CD4-positive, alpha-beta T cell treated with Interleukin-4 for 1 hour (primary cell): Measurements from ENCODE around the gene AURKAIP1.
A peak's percentile ranks its signal among the peaks of the same experiment; 100 is the strongest.
"Not testable (repeated sequence)": the region's sequence is repeated elsewhere in the genome, so short reads cannot be mapped to it uniquely, and the experiment has no call there.

Experiments
- DNase-seq, 2 donors: peaks; one replicate each; pipeline ENCODE4 v3.0.0-alpha.2; 2020 to 2022

The AURKAIP1 gene

GRCh38 chr1:1406101-1406820 is 31.3 kb upstream of the AURKAIP1 start:
- no peak for DNase-seq

DNA sequence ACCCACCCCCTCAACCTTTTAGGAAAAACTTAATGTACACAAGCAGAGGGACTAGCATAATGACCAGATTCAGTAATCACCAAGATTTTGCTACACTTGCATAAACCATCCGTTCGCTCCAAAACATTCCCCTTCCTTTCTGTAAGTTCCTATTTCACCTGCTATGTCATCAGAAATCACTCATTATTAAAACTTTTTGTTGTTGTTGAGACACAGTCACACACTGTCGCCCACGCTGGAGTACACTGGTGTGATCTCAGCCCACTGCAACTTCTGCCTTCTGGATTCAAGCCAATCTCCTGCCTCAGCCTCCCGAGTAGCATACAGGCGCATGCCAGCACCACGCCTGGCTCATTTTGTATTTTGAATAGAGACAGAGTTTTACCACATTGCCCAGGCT is 28.6 kb upstream of the AURKAIP1 start:
- no peak for DNase-seq

DNA sequence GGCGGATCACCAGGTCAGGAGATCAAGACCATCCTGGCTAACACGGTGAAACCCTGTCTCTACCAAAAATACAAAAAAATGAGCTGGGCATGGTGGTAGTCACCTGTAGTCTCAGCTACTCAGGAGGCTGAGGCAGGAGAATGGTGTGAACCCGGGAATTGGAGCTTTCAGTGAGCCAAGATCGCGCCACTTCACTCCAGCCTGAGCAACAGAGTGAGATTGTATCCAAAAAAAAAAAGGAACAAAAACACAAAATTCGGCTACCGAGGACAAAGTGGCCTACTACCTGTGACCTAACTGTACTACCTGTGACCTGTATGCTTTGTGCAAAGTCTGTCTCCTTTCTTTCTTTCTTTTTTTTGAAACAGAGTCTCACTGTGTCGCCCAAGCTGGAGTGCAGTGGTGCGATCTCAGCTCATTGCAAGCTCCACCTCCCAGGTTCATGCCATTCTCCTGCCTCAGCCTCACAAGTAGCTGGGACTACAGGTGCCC is 27.9 kb upstream of the AURKAIP1 start:
- not testable (repeated sequence) for DNase-seq

DNA sequence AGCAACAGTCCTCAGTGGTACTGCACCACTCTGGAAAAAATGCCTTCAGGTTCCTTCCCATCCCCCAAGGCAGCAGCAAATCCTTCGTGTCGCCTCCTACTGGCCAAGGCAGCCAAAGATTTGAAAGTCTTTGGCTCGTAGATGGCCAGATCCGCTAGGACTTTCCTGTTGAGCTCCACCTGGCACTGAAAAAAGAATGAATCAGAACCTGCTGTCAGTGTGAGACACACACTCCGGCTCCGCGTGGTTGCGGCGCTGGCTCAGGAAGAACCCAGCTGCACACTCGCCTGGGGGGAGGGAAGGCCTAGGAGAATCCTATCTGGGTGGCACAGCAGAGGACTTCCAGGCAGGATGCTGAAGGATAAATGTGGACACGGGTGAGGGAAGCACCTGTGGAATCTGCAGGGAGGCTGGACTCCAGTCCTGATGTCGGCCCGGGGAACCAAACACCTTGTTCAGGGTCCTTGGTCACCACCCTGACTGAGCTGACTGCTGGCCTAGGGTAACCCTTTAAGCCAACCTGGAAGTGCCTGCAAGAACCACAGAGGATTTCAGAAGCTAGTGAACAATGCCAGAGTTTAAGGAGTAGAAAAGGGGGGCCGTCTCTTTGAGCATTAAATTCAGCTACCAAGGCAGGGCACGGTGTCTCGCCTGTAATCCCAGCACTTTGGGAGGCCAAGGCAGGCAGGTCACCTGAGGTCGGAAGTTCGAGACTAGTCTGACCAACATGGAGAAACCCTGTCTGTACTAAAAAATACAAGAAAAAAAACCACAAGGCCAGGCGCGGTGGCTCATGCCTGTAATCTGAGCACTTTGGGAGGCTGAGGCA is 27.3 kb upstream of the AURKAIP1 start:
- peak; percentile 25 to 38 for DNase-seq

- no peak for DNase-seq
These were observed 26.5 kb upstream of the AURKAIP1 start for GRCh38 chr1:1401457-1402010.

GRCh38 chr1:1400576-1401456 is 25.8 kb upstream of the AURKAIP1 start:
- no peak for DNase-seq

- peak in 1 of 2 donors; percentile 21 for DNase-seq
These were observed 25.0 kb upstream of the AURKAIP1 start for GRCh38 chr1:1399872-1400575.

GRCh38 chr1:1399187-1399871 is 24.3 kb upstream of the AURKAIP1 start, which contains the start of gene CCNL2:
Gene CCNL2 (minus strand): TSS chr1:1399335. CDS start chr1:1399306, 29 bp downstream.
- peak; percentile 98 to 99 for DNase-seq

DNA sequence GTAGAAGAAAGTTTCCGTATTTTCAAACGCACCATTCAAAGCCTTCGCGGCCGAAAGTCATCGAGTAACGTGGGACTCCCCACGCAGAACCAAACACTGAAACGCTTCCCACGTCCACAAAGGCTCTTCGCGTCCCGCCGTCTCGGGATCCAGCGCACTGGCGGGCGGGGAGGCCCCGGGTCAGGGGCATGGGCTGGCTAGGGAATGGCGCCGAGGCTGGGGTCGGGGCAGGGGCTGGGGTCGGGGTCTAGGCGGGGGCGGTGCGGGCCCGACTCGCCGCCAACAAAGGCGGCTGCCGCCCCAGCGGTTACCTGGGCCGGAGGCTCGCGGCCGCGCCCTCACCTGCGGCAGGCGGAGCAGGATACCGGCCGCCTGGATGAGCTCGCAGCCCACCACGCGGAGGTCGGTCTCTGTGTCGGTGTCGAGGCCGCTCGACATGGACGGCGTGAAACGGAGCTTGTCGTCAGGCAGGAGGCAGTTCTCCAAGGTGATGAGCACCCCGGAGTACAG is 23.7 kb upstream of the AURKAIP1 start:
- no peak for DNase-seq

DNA sequence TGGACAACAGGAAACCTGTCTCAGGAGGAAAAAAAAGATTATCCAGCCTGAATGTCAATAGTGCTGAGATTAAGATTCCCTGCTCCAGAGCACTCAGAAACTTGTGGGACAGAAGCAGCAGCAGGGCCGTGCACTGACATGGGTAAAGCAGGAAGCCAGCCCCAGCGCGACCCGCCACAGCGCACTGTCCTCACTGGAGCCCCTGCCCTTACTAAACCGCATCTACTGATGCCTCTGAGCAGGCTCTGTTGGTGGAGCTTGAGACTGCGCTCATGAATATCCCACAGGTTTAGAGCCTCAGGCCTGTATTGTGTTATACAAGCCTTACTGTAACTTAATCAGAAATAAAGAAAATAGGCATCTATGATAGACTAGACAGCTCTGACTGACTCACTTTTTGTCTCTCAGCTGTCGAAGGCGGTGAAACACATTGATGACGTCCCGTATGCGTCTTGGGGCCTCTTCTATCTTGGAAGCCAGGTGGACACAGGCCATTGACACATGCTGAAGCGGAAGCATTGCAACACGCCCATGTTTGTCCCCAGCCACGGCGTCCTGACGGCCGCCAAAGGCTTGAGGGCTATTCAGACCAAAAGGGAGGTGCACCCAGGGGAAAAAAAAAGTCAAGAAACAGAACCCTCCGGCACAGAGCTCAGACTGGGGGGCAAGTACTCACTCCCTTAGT is 23.0 kb upstream of the AURKAIP1 start:
- DNase-seq = no peak

- no peak for DNase-seq
These were observed 20.2 kb upstream of the AURKAIP1 start for GRCh38 chr1:1395166-1395565.

DNA sequence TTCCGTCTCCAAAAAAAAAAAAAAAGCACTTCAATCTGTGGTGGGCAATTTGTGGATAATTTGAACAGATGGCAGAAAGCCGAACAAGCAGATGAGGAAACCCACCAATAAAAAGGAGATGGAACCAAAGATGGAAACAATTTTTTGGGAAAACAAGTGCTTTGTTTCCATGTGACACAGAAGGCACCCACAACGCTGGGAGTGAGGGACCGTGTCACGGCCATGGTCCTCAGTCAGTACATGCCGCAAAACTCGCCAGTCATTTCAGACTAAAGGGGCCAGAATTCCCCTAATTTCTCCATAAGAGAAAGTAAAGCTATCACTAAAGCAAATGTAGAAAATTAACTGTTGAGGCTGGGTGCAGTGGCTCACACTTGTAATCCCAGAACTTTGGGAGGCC is 19.1 kb upstream of the AURKAIP1 start:
- DNase-seq = no peak

GRCh38 chr1:1393428-1393827 is 18.4 kb upstream of the AURKAIP1 start:
- no peak for DNase-seq

GRCh38 chr1:1393014-1393413 is 18.0 kb upstream of the AURKAIP1 start:
- no peak for DNase-seq

GRCh38 chr1:1391225-1391624 is 16.2 kb upstream of the AURKAIP1 start:
- no peak for DNase-seq

GRCh38 chr1:1390675-1391074 is 15.7 kb upstream of the AURKAIP1 start:
- no peak for DNase-seq

DNA sequence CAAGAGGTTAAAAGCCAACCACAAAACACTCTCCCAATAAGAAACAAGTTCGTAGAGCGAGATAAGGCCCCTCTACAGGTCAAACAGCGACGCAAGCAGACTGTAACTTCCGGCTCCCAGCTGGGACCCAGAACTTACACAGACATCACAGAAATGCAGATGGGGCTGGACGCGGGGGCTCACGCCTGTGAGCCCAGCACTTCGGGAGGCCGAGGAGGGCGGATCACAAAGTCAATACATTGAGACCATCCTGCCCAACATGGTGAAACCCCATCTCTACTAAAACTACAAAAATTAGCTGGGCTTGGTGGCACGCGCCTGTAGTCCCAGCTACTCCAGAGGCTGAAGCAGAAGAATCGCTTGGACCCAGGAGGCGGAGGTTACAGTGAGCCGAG is 13.1 kb upstream of the AURKAIP1 start:
- no peak for DNase-seq

DNA sequence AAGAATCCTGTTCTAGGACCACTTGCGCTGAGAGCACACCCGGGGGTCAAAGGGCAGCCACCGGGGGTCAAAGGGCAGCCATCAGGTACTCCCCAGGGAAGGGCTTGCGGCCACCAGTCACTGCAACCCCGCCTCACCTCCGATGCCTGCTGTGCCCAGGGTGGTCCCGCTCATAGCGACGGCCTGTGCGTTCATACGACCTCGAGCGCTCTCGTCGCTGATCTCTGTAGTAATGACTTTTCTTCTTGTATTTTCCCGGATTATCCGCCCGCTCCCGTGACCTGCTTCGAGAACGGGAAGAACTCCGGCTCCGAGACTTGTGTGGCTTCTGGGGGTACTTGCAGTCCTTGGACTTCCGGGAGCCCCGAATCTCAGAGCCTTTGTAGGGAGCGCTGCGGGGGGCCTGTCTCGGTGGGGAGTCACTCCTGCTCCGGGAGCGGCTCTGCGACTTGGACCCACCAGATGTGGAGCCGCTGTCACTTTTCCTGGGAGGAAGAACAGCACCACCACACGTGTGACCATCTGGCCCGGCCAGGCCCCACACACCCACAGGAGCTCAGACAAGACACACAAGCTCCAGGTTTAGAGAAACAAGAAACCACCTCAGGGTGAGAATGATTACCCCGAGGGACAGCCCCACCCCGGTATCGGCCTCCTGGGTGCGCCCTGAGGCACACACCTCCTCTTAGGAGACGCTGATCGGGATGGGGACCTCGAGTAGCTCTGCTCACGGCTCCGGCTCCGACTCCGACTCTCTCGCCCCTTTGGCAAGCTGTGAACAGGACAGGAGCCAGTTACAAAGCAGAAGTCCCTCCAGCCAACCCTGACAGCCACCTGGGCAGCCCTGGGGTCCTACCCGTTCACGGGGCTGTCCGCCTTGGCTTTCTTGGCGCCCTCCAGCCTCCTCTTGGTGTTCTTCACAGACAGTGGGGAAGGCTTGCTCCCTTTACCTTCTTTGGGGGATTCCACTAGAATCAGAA is 12.4 kb upstream of the AURKAIP1 start:
- DNase-seq = no peak

DNA sequence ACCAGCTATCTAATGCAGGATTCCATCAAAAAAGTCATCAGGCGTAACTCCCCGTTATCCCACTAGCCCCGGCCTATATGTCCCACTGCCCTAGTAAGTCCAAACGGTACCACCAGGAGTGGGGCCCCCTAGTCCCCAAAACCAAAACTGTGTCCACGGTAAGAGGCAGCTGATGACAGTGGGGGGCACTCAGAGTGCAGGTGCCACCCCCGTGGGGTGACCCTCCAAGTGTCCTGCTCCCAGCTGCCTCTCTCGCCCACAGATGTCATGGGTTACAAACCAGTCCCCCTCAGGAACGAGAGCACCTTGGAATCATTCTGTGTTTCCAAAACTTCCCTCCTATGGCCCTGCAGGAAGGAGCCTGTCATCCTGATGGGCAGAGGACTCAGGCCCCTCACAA is 10.9 kb upstream of the AURKAIP1 start:
- DNase-seq = no peak
